Measurements from ENCODE around the gene HOXA3. TPM values are rescaled to one million over a fixed set of nuclear protein-coding genes. Genes with fewer than 3 reads are reported as not detected.

HOXA3 gene
- total RNA-seq, 4 donors from 2014 or later = 3.6 to 8.7 (median 6.6) TPM

GRCh38 chr7:27140126-27140857 lies 12.1 kb downstream of the HOXA3 start:
- peaks cover 7 to 66% (median 14%) of the 10 kb centered on the region in 3 donors for H3K4me1 ChIP-seq
- intact Hi-C loops (cut with DNase I) = loop anchor here (5.0 kb wide), 1 partner anchor 283 kb away; no protein-coding TSS in a partner anchor
- no peaks in the 10 kb centered on the region for H3K9me3 ChIP-seq
- no peak for DNase-seq
- 85 to 89% methylated on average over 15 of the region's 15 CpGs for WGBS, 2 donors
- peak overlapping the region in 3 of 4 donors; percentile 79 to 92 (median 86) for H3K27ac ChIP-seq
- peak overlapping the region in 2 of 4 donors; percentile 13 to 51 for H3K4me3 ChIP-seq
- H3K36me3 ChIP-seq = no peaks in the 10 kb centered on the region
- peaks cover 0 to 67% (median 0%) of the 10 kb centered on the region in 4 donors for H3K27me3 ChIP-seq
- TF ChIP-seq POLR2A (IDR thresholded peaks at IDR 0.05) = no peak
- no peak for TF ChIP-seq CTCF (IDR thresholded peaks at IDR 0.05)

GRCh38 chr7:27139334-27140125 lies 12.9 kb downstream of the HOXA3 start:
- intact Hi-C loops (cut with DNase I) = loop anchor here (5.0 kb wide), 1 partner anchor 282 kb away; no protein-coding TSS in a partner anchor
- Histone ChIP-seq H3K27ac (peak overlapping the region; percentile 35 to 92 (median 82)), H3K4me1 (peaks cover 7 to 70% (median 14%) of the 10 kb centered on the region in 3 donors), H3K9me3 (no peaks in the 10 kb centered on the region), H3K4me3 (peak overlapping the region; percentile 8 to 51 (median 14)), H3K27me3 (peaks cover 0 to 59% (median 0%) of the 10 kb centered on the region in 4 donors), H3K36me3 (no peaks in the 10 kb centered on the region)
- DNase-seq = no peak
- whole genome bisulfite sequencing, 2 donors = 66 to 81% methylated on average over 19 to 26 of the region's 53 CpGs
- TF ChIP-seq POLR2A (IDR thresholded peaks at IDR 0.05) (no peak), CTCF (IDR thresholded peaks at IDR 0.05) (no peak)

- no peaks in the 10 kb centered on the region for H3K9me3 ChIP-seq
- TF ChIP-seq CTCF (IDR thresholded peaks at IDR 0.05) (no peak), POLR2A (IDR thresholded peaks at IDR 0.05) (no peak)
- peaks cover 0 to 53% (median 0%) of the 10 kb centered on the region in 4 donors for H3K27me3 ChIP-seq
- peak overlapping the region; percentile 35 to 92 (median 82) for H3K27ac ChIP-seq
- peak overlapping the region in 3 of 4 donors; percentile 13 to 51 (median 14) for H3K4me3 ChIP-seq
- intact Hi-C loops (cut with DNase I) = no loop called here
- 63 to 84% methylated on average over 9 to 10 of the region's 11 CpGs for WGBS, 2 donors
- DNase-seq = no peak
- peaks cover 10 to 70% (median 14%) of the 10 kb centered on the region in 3 donors for H3K4me1 ChIP-seq
- no peaks in the 10 kb centered on the region for H3K36me3 ChIP-seq
These were observed 13.4 kb downstream of the HOXA3 start for GRCh38 chr7:27138985-27139333.

- H3K27ac ChIP-seq = peak overlapping the region; percentile 35 to 92 (median 82)
These were observed 13.9 kb downstream of the HOXA3 start for GRCh38 chr7:27138472-27138871.

More at GRCh38 chr7:27138472-27138871, 13.9 kb downstream of the HOXA3 start:
- TF ChIP-seq CTCF (IDR thresholded peaks at IDR 0.05) (no peak), POLR2A (IDR thresholded peaks at IDR 0.05) (no peak)
- Histone ChIP-seq H3K9me3 (no peaks in the 10 kb centered on the region), H3K36me3 (no peaks in the 10 kb centered on the region), H3K27me3 (peaks cover 0 to 48% (median 0%) of the 10 kb centered on the region in 4 donors), H3K4me1 (peaks cover 14 to 70% (median 14%) of the 10 kb centered on the region in 3 donors), H3K4me3 (no peak overlapping the region)
- DNase-seq = no peak
- intact Hi-C loops (cut with DNase I) = no loop called here
- 73 to 92% methylated on average over 1 of the region's 1 CpG for WGBS, 2 donors

Measured in esophagus squamous epithelium (tissue), 5 donors.